NCI-H2107 (cell line): Measurements from ENCODE around the gene ANGPT4.

Source experiments
- DNase-seq: peaks from one replicate; lab custom pipeline; 2025; lab: John Stamatoyannopoulos, UW

ANGPT4 gene

DNA sequence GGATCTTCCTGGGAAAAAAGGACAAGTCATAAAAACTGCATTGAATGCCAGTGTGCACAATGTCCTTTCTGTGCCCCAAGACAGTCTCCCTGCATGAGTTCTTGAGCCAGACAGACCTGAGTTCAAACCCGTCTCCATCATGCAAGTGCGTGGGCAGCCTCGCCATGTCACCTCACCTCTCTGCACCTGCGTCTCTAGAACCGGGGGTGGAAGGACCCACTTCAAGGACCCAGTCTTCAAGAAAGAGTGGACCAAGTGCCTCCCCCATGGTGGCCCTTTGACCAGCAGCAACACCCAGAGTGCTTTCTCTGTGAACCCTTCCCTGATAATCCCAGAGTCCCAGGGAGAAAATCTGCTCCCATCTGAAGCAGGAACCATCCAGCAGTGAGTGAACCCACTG lies 23.5 kb upstream of the ANGPT4 start:
- DNase-seq: no peak

DNA sequence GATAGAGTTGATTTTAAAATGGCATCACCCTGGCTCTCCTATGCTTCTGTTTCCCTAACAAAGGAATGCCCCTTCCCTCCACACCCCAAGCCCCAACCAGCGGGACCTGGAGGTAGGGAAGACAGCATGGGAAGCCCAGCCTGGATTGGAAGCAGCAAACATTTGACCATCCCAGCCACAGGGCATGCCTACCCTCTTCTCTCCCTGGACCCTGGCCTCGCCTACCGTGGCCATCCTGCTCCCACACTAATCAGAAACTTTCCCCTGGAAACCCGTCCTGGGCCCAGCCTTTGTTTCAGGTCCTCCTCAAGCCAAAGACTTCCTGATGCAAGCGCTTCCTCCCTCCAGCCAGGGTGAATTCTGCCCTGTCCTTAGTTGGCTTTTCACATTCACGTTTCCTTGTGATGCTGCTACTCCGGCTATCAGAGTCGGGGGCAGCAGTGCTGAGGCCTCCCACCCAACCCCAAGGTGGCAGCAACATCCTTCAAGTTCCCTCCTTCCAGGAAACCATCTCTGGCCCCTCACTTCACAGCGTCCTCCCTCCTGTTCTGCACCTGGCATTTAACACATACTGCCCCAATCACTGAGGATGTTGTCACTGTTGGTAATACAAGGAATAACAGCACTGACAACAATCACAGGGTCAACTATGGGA lies 18.2 kb upstream of the ANGPT4 start:
- no peak for DNase-seq

DNA sequence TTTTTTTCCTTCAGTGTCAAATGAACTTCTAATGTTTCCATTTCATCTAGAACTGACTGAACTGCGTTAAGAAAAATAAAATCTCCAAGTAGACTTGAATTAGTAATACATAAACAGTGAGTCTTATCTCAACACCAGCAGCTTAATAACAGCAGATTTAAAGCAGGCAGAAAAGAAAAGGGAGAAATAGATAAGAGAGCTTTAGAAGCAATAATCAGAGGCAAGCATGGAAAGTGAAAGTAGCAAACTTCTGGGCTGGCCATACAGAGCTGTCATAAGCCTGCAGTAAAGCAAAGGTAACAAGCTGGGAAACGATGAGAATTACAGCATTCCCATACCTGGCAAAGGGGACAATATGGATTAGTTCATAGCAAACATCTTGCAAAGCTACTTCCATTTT lies 16.9 kb upstream of the ANGPT4 start:
- DNase-seq: no peak

DNA sequence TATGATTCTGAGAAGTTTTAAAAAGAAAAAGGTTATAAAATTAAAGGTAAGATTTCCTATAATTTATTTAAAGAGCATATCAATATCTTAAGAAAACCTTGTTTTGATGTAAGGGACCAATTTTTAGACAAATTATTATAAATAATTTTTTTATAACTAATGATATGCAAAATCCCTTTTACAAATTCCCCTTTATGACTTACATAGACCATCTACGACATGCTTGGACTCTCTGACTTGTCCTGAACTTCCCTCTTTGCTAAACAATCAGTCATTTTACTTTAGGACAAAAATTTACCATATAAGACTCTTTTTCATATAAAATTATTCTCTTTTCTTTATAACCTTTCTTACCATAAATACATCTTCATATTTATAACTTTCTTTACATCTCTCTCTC lies 15.3 kb upstream of the ANGPT4 start:
- DNase-seq: no peak

DNA sequence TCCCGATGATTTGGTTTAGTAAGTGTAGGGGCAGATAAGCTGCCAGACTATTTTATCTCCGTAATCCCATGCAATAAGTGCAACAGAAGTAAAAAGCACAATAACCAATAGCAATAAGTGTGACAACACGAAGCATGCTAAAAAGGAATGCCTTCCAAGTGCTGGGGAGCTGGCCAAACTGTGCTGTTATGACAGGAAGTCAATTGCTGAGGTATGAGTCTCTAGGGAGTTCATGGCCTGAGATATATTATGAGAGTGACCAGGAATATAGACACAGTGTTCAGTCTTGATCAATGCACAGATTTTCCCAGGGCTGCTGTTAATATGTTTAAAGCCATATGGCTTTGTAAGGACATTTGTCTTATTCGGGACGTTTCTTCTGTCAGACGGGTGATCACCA lies 10.5 kb upstream of the ANGPT4 start:
- no peak for DNase-seq

DNA sequence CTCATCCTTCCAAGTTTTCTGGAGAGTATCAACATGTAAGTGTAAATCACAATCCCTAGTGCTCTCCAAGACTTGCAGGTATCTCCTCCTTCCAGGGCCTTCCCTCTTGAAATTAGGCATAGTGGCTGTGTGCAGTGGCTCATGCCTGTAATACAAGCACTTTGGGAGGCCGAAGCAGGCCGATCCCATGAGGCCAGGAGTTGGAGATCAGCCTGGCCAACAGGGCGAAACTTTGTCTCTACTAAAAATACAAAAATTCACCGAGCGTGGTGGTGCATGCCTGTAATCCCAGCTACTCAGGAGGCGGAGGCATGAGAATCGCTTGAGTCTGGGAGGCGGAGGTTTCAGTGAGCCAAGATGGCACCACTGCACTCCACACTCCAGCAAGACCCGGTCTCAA lies 9.4 kb upstream of the ANGPT4 start:
- no peak for DNase-seq

DNA sequence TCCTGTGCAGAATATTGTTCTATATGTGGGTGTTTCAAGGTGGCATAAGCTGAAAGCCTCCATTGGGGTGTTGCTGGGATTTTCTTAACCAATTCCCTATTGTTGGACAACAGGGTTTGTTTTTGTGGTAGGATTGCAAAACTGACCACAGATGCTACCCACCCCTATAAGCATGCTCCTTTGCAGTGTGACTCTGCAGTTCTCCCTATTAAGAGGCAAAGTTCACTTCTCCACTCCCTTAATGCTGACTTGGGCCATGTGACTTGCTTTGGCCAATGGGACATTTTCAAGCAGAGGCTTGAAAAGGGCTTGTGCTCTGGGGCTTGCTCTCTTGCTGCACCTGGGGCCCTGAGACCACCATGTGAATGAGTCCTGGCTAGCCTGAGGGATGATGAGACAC lies 8.5 kb upstream of the ANGPT4 start:
- no peak for DNase-seq

DNA sequence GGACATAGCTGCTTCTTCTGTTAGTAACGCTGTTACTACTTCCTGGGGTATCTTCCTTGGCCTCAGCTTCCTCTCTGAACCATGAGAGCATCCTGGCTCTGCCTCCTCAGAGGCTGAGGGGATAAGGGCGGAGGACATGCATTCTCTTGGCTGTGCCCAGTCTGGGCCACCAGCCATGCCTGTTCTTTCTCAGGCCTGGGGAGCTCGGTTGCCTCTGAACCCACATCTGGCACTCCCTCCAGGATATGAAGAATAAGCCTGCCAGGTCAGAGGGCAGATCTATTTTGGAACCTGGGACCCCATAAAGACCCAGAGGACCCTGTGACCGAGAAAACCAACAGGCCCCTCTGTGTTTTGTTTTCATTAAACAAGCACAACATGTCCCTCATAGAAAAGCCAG lies 6.6 kb upstream of the ANGPT4 start:
- DNase-seq: no peak

DNA sequence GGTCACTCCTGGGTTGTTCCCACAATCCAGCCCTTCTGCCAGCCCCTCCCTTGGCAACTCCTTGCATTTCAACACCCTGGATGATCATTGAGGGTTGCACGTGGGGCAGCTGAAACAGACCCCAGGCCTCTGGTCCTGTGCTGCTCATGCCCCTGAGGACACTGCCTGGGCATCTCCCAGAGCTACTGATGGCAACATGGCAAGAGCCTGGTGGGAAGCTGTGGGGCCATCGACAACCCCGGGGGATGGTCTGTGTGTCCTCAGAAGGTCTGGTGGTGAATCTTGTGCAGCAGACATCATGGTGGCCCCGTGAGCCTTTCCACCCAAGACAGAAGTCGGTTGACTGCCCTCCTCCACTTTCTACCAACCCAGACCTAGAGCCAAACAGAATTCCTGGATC lies 4.9 kb upstream of the ANGPT4 start:
- DNase-seq: no peak

DNA sequence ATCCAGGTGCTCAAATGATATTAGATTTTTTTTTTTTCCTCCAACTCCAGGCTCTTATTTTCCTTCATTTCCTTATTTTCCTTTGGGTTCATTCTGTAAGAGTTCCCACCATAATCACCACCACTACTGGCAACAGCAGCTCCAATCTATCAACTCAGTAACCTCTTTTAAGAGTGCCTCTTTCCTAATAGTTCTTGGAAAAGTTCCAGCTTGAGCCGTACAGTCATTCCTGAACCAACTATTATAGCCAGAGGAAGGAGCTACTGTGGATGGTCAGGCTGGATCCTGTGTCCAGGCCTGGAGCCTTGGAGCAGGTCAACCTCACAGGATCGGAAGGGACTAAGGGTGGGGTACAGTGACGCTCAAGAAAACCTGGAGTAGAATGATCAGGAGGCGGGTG lies 4.2 kb upstream of the ANGPT4 start:
- DNase-seq: no peak

DNA sequence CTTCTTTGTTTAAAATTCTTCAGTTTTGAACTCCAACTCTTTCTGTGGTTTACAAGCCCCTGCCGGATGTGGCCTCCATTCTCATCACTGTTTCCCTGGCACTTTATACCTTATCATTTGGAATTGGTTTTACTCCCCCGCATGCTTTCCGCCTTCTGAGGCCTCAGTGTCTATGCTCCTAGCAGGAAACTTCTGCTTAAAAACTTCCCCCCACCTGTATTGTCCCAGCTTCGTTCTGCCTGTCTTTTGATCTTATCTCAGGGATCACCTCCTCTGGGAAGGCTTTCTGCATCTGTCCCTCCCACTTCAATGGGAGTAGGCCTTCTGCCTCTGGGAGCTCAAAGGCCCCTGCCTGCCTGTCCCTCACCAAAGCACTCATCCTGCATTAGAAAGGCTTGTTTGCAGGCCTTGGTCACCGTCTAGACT lies 3.4 kb upstream of the ANGPT4 start:
- no peak for DNase-seq

DNA sequence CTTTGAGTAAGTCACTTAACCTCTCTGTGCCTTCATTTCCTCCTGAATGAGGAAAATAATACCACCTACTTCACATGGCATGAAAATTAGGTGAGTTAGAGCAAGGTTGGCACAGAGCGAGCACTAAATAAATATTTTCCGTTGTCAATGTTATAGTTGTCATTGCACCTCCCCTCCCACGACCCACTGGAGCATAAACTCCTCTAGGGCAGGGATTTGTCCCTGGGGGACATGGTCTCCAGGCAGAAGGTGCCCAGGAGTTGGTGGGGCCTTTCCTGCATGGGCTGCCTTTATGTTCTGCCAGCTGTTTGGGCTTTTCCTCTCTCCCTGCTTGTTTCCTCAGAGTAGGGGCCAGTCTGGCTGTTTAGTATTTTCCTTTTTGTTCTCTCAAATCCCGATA lies 1.3 kb upstream of the ANGPT4 start:
- DNase-seq: no peak

DNA sequence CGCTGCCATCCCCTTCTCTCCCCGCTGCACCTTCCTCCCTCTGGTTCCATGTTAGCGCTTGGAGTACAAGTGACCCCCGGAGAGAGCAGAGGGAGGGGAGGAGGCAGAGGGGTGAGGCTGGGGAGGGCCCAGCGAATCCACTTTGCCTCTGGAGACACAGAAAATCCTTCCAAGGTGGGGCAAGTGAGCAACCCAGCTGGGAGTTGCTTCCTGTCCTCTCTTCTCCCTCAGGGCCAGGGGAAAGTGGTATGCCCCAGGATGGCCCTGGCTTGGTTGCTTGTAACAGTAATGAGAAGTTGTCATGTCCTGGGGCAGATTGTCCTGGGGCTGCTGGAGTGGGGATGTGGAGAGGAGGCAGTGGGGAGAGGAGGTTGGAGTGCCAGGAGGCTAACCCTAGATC lies 691 bp upstream of the ANGPT4 start:
- DNase-seq: no peak

DNA sequence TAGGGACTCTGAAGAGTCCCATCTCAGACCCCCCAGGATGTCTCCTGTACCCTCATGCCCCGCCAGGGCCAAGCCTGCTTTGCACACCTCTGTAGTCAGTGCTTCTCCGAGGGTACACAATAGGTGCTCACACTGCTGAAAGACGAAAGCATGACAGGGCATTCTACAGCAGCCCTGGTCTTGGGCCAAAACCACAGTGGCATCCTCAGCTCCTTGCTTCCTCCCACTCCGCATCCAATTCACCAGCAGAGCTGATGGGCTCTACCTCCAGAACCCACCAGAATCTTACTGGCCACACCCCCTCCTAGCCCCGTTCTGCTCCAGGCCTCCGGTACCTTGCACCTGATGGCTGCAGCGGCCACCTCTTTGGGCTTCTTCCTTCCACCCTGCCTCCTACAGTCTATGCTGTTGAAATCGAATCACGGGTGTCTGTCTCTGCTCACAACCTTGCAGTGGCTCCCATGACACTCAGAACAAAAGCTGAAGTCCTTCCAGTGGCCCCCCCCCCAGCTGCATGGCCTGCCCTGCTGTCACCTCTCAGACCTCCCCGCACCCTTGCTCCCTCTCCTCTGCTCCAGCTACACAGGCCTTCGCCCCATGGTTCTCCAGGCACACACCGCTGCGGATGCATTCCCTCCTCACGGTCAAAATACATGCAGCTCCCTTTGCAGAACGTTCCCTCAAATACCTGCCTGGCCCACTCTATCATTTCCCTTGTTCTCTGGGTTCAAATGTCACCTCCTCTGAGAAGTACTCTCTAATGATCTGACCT lies 1.2 kb downstream of the ANGPT4 start:
- no peak for DNase-seq

DNA sequence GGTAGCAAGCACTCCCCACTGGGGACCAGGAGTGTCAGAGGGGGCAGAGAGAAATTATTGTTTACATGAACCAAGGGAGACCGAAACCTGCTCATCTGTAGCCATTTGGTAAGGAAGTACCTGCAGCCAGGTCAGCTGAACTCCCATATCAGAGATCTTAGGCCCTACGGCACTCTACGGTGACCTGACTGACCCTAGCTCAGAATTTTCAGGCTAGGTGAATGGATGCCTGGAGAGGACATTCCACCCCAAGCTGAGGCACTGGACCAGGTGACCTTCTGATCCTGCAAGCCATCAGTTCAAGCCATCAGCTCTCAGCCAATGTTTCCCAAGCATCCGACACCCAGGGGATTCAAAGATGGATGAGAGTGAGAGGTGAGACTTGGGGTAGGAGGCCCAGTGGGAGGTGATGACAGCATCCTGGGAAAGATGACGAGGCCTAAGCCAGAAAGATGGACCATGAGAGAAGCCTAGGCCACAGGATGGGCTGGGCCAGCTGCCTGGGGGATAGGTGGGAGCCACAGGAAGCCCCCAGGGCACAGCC lies 2.8 kb downstream of the ANGPT4 start:
- no peak for DNase-seq

DNA sequence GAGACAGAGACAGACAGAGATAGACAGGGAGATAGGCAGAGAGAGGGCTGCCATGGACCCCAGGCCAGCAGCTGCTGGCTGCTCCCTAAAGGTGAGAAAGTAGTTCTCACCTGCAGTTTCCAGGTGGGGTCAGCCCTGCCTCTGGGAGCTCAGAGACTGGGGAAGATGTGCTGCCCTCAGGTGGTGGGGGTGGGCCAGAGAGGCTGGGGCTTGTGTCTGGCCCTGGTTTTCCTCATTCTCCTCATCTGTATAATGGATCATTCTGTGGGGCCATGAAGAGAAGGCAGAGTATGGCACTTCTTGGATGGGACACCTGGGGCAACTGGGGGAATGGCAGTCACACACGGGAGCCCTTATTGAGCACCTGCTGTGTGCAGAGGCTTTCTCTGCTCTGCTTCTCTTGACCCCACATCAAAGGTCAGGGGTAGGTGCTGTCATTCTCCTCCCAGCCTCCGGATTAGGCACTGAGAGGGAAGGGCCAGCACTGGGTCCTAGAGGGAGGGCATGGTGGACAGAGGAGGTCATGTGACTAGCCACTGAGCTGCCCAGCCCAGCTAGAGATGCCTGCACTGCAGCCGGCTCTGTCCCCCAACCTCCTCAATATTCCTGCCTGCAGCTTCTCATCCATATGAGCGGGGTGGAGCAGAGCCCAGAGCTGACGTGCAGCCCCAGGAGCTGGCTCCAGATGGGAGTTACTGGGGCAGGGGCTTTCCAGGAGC lies 4.1 kb downstream of the ANGPT4 start:
- no peak for DNase-seq

DNA sequence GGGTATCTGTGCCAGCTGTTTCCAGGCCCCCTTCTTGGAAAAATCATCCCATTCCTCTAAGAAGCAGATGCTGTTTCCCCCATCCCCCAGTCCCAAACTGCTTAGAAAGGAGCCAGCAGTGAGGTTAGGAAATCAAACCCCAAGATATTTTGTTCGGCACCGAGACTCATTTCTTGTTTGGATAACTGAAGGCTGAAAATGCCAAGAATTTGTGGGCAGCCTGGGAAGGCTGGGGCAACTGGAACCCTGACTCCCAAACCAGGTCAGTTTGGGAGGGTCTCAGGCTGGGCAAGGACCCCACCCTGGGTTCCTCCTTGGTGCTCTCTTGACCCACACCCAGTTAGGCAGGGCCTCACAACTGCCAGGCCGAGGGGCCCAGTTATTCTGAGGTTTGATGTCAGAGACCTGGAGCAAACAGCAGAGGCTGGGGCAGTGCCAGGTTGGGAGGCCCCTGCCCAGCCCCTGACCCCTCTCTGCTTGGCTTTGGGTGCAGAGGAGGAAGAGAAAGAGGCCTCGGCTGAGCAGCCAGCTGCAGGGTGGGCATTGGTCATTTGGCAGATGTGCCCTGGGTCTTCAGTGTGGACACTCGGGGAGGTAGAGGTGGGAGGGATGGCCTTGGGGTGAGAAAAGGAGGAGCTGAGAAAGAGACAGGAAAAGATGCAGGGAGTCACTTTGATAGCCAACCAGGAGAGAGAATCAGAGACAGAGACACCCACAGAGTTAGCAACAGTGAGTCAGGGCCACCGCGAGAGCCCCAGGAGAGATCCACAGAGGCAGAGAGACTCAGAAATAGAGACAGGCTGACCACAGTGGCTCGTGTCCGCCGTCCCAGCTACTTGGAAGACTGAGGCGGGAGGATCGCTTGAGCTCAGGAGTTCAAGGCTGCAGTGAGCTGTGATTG lies 5.0 kb downstream of the ANGPT4 start:
- no peak for DNase-seq

DNA sequence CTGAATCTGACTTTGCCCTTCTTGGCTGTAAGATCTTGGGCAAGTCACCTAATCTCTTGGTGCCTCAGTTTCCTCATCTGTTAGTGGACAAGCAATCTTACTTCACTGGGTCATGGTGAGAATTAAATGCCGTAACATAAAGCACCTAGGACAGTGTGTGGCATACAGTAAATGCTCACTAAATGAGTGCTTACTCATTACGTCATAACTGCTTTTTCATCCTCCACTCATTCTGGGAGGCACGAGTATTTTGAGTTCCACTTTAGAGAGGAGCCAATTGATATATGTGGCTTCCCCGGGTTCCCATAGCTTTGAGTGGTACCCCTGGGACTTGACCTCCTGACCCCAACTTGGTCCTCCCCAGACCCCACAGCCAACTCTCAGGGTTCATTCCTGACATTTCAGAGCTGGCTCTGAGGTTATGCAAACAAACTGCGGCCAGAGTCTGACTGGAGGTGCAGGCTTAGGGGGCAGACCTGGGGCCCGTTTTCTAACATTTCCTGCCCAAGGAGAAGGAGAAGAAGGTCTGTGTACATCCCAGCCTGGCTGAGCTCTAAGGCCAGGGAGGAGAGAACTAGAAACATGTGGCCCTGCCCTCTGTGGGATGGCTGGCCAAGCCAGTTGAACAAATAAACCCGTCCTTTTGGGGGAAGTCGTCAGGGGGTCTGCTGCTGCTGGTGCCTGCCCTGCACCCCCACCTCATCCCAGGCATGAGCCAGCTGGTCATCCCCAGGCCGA lies 5.8 kb downstream of the ANGPT4 start:
- DNase-seq: no peak

DNA sequence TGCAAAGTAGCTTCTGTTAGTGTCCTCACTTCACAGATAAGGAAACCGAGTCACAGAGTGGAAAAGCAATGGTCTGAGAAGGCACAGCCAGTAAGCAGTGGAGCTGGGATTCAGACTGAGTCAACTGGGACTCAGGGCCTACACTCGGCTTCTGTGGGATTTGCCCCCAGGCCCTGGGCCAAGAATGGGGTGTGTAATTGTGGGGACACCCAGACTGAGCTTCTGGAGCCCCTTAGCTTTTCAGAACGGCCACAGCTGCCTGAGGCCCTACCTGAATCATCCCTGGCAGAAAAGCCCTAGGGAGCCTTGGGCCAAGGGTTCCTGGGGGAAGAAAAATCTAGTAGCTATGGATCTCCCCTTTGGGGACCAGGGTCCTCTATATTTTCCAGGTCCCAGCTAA lies 6.5 kb downstream of the ANGPT4 start:
- no peak for DNase-seq

DNA sequence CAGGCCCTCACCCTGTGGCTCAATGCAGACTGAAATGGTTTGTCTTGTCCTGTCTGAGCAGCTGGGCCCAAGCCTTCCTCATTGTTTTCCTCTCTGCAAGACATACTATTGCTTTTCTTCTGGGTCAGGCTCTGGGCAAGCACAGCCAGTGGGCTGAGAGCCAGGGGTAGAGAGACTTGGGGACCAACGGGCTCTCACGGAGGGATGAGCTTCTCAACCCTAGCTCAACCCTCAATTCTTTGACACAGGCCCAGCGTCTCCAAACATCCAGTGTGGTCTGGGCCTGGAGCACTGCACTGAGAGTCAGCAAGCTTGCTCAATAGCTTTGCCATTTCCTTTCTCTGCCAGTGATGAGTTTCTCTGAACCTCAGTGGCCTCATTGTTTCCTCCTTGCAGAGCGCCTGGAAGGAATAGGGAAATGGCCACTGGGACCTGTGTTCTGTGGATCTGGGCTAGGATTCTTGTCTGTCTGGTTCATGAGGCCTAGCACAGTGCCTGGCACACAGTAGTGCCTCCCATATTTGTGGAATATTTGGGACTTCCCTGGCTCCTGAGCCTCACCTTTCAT lies 9.3 kb downstream of the ANGPT4 start:
- DNase-seq: no peak

DNA sequence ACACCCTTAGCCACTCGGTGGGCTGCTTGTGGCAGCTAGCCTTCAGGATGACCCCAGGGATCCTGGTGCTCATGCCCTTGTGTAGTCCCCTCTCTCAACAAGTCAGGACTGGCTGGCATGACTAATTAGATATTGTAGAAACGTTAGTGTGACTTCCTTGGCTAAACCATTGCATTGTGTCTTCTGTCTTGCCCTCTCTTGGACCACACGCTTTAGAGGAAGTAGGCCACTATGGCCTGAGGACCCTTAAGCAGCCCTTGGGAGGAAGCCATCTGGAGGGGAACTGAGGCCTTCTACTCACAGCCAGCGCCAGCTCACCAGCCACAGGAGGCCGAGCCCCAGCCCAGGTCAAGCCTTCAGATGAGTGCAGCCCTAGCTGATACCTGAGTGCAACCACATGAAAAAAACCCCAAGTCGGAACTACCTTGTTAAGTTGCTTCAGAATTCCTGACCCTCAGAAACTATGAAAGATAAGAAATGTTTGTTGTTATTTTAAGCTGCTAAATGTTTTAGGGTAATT lies 10.1 kb downstream of the ANGPT4 start:
- DNase-seq: no peak
